Right lobe of liver (tissue), 4 donors: ENCODE measurements around the gene PSEN1.

Experiments
- CTCF ChIP-seq, 4 donors: fragments of 200-600 bp in 3 of 4; fragments of 450-650 bp in 1 of 4; IDR thresholded peaks; one replicate each; pipeline versions ENCODE4 v1.5.1 to v1.8.0; 2016 to 2022; ENCODE audit warnings: antibody characterized with exemption in 4 of 4, mild to moderate bottlenecking in 2 of 4
- POLR2A ChIP-seq: fragments of 450-650 bp; IDR thresholded peaks from one replicate; pipeline ENCODE4 v1.6.1; 2017; ENCODE audit warnings: antibody characterized with exemption, mild to moderate bottlenecking
- donor health status: DM: no; HTN: no; CAD: no.
- donor health status: DM: no; HTN: no; CAD: no.
- donor health status: DM: no; HTN: yes; CAD: no.

GRCh38 chr14:73249564-73250316 is 113.4 kb downstream of the PSEN1 start:
- TF ChIP-seq CTCF (IDR thresholded peaks at IDR 0.05) (no peak), POLR2A (no peak)
